BLaER1 (cell line): ENCODE results near the gene SCFD2.

Experiments
- H3K27ac ChIP-seq: shearing (Covaris generic); formaldehyde crosslinking; 2 replicates; pipeline ENCODE4 v1.8.1; 2022
- H3K27me3 ChIP-seq: shearing (Covaris generic); formaldehyde crosslinking; 2 replicates; pipeline ENCODE4 v1.8.1; 2022
- H3K36me3 ChIP-seq: shearing (Covaris generic); formaldehyde crosslinking; 2 replicates; pipeline ENCODE4 v1.8.1; 2022
- H3K4me1 ChIP-seq: shearing (Covaris generic); formaldehyde crosslinking; 2 replicates; pipeline ENCODE4 v1.8.1; 2022
- H3K4me2 ChIP-seq: shearing (Covaris generic); formaldehyde crosslinking; 2 replicates; pipeline ENCODE4 v1.8.1; 2022
- H3K4me3 ChIP-seq: shearing (Covaris generic); formaldehyde crosslinking; 2 replicates; pipeline ENCODE4 v1.8.1; 2022
- H3K9ac ChIP-seq: shearing (Covaris generic); formaldehyde crosslinking; 2 replicates; pipeline ENCODE4 v1.8.1; 2022
- H3K9me3 ChIP-seq: shearing (Covaris generic); formaldehyde crosslinking; 2 replicates; pipeline ENCODE4 v1.8.1; 2022
- H4K20me1 ChIP-seq: shearing (Covaris generic); formaldehyde crosslinking; 2 replicates; pipeline ENCODE4 v1.8.1; 2022
- Cebpa-rat ChIP-seq: shearing (Covaris generic); IDR thresholded peaks from 2 replicates; pipeline ENCODE4 v1.8.1; 2022

Gene SCFD2

GRCh38 chr4:53013873-53014775 lies 351.7 kb downstream of the SCFD2 start:
- H3K36me3 ChIP-seq: no peaks in the 10 kb centered on the region
- H4K20me1 ChIP-seq: no peaks in the 10 kb centered on the region
- H3K27me3 ChIP-seq: no peaks in the 10 kb centered on the region
- no peak overlapping the region for H3K4me2 ChIP-seq
- no peak overlapping the region for H3K4me3 ChIP-seq
- no peak overlapping the region for H3K27ac ChIP-seq
- no peaks in the 10 kb centered on the region for H3K9me3 ChIP-seq
- no peak overlapping the region for H3K9ac ChIP-seq
- no peak for TF ChIP-seq Cebpa-rat
- H3K4me1 ChIP-seq: peaks cover 30% of the 10 kb centered on the region

DNA sequence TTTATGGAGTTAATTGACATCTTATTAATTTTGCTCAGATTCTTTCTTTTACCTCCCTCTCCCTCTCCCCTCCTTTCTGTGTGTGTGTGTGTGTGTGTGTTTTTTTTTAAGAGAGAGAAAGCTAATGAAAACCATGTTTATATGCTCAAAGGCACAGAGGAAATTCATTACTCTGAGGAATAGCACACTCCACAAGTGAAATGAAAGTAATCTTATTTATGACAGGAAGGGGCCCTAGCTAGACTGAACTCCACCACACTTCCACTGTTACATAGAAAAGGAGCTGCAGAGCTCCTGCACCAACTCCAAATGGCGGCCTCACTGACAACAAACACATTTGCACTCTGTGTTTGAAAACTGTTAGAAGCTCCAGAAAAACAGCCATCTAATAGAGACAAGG lies 353.1 kb downstream of the SCFD2 start:
- no peaks in the 10 kb centered on the region for H3K27me3 ChIP-seq
- no peaks in the 10 kb centered on the region for H4K20me1 ChIP-seq
- H3K9me3 ChIP-seq: peaks cover 5% of the 10 kb centered on the region; the same call in 1 of the 2 replicates
- peak overlapping the region; percentile 61; the same call in 1 of the 2 replicates for H3K27ac ChIP-seq
- H3K9ac ChIP-seq: peak overlapping the region; percentile 33; the same call in 1 of the 2 replicates
- H3K36me3 ChIP-seq: peaks cover 2% of the 10 kb centered on the region; the same call in 1 of the 2 replicates
- H3K4me2 ChIP-seq: peak overlapping the region; percentile 68
- H3K4me1 ChIP-seq: peaks cover 30% of the 10 kb centered on the region
- TF ChIP-seq Cebpa-rat: no peak
- H3K4me3 ChIP-seq: no peak overlapping the region

- Histone ChIP-seq H3K9me3 (peaks cover 17% of the 10 kb centered on the region), H3K4me1 (peaks cover 30% of the 10 kb centered on the region), H3K9ac (no peak overlapping the region), H3K36me3 (peaks cover 11% of the 10 kb centered on the region; the same call in 1 of the 2 replicates), H4K20me1 (no peaks in the 10 kb centered on the region), H3K27ac (no peak overlapping the region), H3K4me2 (peak overlapping the region; percentile 68), H3K27me3 (no peaks in the 10 kb centered on the region), H3K4me3 (no peak overlapping the region)
- no peak for TF ChIP-seq Cebpa-rat
Observed at GRCh38 chr4:53011259-53011905, 354.5 kb downstream of the SCFD2 start.

- H3K4me3 ChIP-seq: no peak overlapping the region
- TF ChIP-seq Cebpa-rat: no peak
- no peak overlapping the region for H3K4me2 ChIP-seq
- H3K9me3 ChIP-seq: peaks cover 23% of the 10 kb centered on the region
- no peaks in the 10 kb centered on the region for H3K27me3 ChIP-seq
- H3K4me1 ChIP-seq: peaks cover 40% of the 10 kb centered on the region
- no peak overlapping the region for H3K9ac ChIP-seq
- H4K20me1 ChIP-seq: no peaks in the 10 kb centered on the region
- H3K36me3 ChIP-seq: peaks cover 11% of the 10 kb centered on the region; the same call in 1 of the 2 replicates
- H3K27ac ChIP-seq: no peak overlapping the region
Observed at GRCh38 chr4:53010318-53010717, 355.5 kb downstream of the SCFD2 start.

GRCh38 chr4:53009824-53010223 lies 356.0 kb downstream of the SCFD2 start:
- Histone ChIP-seq H3K36me3 (peaks cover 11% of the 10 kb centered on the region; the same call in 1 of the 2 replicates), H4K20me1 (no peaks in the 10 kb centered on the region), H3K27me3 (no peaks in the 10 kb centered on the region), H3K9me3 (peaks cover 23% of the 10 kb centered on the region), H3K4me1 (peaks cover 45% of the 10 kb centered on the region), H3K27ac (no peak overlapping the region), H3K9ac (no peak overlapping the region), H3K4me3 (no peak overlapping the region), H3K4me2 (no peak overlapping the region)
- no peak for TF ChIP-seq Cebpa-rat

GRCh38 chr4:53007024-53007423 lies 358.8 kb downstream of the SCFD2 start:
- TF ChIP-seq Cebpa-rat: no peak
- H3K4me3 ChIP-seq: no peak overlapping the region
- H3K36me3 ChIP-seq: peaks cover 11% of the 10 kb centered on the region; the same call in 1 of the 2 replicates
- H3K4me2 ChIP-seq: no peak overlapping the region
- peaks cover 42% of the 10 kb centered on the region for H3K4me1 ChIP-seq
- no peak overlapping the region for H3K27ac ChIP-seq
- no peaks in the 10 kb centered on the region for H4K20me1 ChIP-seq
- peaks cover 23% of the 10 kb centered on the region for H3K9me3 ChIP-seq
- H3K9ac ChIP-seq: no peak overlapping the region
- H3K27me3 ChIP-seq: no peaks in the 10 kb centered on the region

- peaks cover 11% of the 10 kb centered on the region; the same call in 1 of the 2 replicates for H3K36me3 ChIP-seq
- no peak overlapping the region for H3K4me2 ChIP-seq
- no peak overlapping the region for H3K4me3 ChIP-seq
- no peak overlapping the region for H3K27ac ChIP-seq
- no peaks in the 10 kb centered on the region for H4K20me1 ChIP-seq
- H3K27me3 ChIP-seq: no peaks in the 10 kb centered on the region
- no peak overlapping the region for H3K9ac ChIP-seq
- peaks cover 32% of the 10 kb centered on the region for H3K4me1 ChIP-seq
- peaks cover 23% of the 10 kb centered on the region for H3K9me3 ChIP-seq
- no peak for TF ChIP-seq Cebpa-rat
Observed at GRCh38 chr4:53005808-53006207, 360.1 kb downstream of the SCFD2 start.

DNA sequence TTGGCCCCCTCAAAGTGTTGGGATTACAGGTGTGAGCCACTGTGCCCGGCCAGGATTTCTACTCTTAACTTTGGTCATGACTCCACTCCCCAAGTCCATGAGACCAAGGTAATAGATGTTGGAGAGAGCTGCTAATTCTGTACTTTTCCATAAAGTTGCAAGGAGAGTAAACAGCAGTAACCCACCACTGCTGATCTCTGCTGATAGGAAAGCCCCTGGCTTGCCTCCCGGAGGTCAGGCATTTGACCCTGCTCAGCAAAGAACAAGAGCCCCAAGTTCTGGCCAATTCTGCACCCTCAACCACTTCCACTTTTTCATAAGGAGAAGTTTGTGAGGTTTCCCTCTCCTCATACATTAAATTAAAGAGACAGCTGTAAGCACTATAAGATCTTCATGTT lies 360.7 kb downstream of the SCFD2 start:
- Histone ChIP-seq H3K36me3 (peaks cover 11% of the 10 kb centered on the region; the same call in 1 of the 2 replicates), H3K9me3 (peaks cover 23% of the 10 kb centered on the region), H3K4me1 (peaks cover 32% of the 10 kb centered on the region), H3K27me3 (no peaks in the 10 kb centered on the region), H3K4me2 (peak overlapping the region; percentile 71), H4K20me1 (no peaks in the 10 kb centered on the region), H3K9ac (no peak overlapping the region), H3K4me3 (no peak overlapping the region), H3K27ac (no peak overlapping the region)
- TF ChIP-seq Cebpa-rat: no peak

GRCh38 chr4:53004497-53005148 lies 361.2 kb downstream of the SCFD2 start:
- TF ChIP-seq Cebpa-rat: no peak
- peaks cover 11% of the 10 kb centered on the region; the same call in 1 of the 2 replicates for H3K36me3 ChIP-seq
- no peaks in the 10 kb centered on the region for H4K20me1 ChIP-seq
- peaks cover 32% of the 10 kb centered on the region for H3K4me1 ChIP-seq
- no peak overlapping the region for H3K9ac ChIP-seq
- no peaks in the 10 kb centered on the region for H3K27me3 ChIP-seq
- H3K4me2 ChIP-seq: peak overlapping the region; percentile 71
- peaks cover 23% of the 10 kb centered on the region for H3K9me3 ChIP-seq
- no peak overlapping the region for H3K4me3 ChIP-seq
- H3K27ac ChIP-seq: peak overlapping the region; percentile 12; the same call in 1 of the 2 replicates
